Mammary epithelial cell (primary cell): ENCODE measurements around the gene ZNF653.

Experiments
- CTCF ChIP-seq, 2 donors: IDR thresholded peaks in 1 of 2; conservative IDR thresholded peaks in 1 of 2; 2 replicates each; pipeline ENCODE4 v1.5.1; 2011 to 2012; ENCODE audit warnings: inconsistent platforms in 2 of 2, low read length in 2 of 2, mild to moderate bottlenecking in 2 of 2, control low read depth in 1 of 2, low read depth in 1 of 2; ENCODE audit not compliant: insufficient read depth in 1 of 2; ENCODE audit errors: extremely low read depth in 1 of 2
- EZH2 ChIP-seq: IDR thresholded peaks from 2 replicates; pipeline ENCODE4 v1.6.1; 2012; ENCODE audit warnings: low read length, inconsistent platforms, borderline replicate concordance

- TF ChIP-seq EZH2 (no peak), CTCF (conservative IDR thresholded peaks at IDR 0.05 in 1 of 2, IDR thresholded peaks at IDR 0.05 in 1 of 2; ENCODE audit: extremely low read depth in 1 of 2, insufficient read depth in 1 of 2, low read depth in 1 of 2, low read length in 2 of 2) (no peak)
These were observed 32.8 kb upstream of the ZNF653 start, which contains the start of gene CNN1 for GRCh38 chr19:11538232-11539036.
